HTR-8/SVneo (cell line): ENCODE results near the gene HTR3D.
"Not testable (repeated sequence)": the region's sequence is repeated elsewhere in the genome, so short reads cannot be mapped to it uniquely, and the experiment has no call there.

ENCODE experiments used
- DNase-seq: peaks from one replicate; pipeline ENCODE4 v3.0.0; 2011; ENCODE audit warnings: low spot score, mixed read lengths; ENCODE audit not compliant: insufficient read length
- FAIRE-seq: peaks from 2 replicates; lab custom pipeline; 2011; peaks lifted over from hg19 to GRCh38; lab: Jason Lieb, UNC

The HTR3D gene, protein sequence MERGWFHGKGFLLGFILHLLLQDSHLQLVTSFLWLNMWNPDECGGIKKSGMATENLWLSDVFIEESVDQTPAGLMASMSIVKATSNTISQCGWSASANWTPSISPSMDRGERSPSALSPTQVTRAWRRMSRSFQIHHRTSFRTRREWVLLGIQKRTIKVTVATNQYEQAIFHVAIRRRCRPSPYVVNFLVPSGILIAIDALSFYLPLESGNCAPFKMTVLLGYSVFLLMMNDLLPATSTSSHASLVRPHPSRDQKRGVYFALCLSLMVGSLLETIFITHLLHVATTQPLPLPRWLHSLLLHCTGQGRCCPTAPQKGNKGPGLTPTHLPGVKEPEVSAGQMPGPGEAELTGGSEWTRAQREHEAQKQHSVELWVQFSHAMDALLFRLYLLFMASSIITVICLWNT

DNA sequence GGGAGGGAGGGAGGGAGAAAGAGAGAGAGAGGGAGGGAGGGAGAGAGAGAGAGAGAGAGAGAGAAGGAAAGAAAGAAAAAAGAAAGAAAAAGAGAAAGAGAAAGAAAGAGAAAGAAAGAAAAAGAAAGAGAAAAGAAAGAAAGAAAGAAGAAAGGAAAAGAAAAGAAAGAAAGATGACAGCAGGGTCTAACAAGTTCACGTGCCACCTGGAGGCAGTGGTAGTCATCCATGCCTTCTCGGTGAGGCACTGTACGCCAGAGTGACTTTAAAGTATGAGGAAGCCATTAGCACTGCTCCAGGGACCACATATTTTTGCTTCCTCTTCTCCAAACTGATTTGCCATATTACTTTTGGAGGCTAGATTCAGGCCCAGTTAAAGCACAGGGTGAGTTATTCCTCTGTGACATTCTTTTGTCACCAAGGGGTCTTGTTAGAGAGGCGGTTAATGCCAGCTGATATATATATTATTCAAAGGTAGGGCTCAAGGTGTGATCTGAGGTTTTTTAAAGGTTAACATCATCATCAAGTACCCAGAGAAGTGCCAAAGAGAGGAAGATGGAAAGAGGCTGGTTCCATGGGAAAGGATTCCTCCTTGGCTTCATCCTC lies at the start of gene HTR3D:
Gene HTR3D, plus strand, starts transcription at position 556 of the 606 bp plus-strand sequence. Its CDS starts 0 bp downstream, at position 556.
- no peak for FAIRE-seq

GRCh38 chr3:183981990-183982644 lies 49.4 kb upstream of the HTR3D start:
- DNase-seq (no peak), FAIRE-seq (no peak)

More for the DNA sequence above, at the start of gene HTR3D:
- no peak for DNase-seq

GRCh38 chr3:183984127-183984740 lies 47.3 kb upstream of the HTR3D start:
- DNase-seq (no peak), FAIRE-seq (no peak)

- DNase-seq (no peak), FAIRE-seq (no peak)
These were observed 46.5 kb upstream of the HTR3D start for GRCh38 chr3:183984749-183985729.

DNA sequence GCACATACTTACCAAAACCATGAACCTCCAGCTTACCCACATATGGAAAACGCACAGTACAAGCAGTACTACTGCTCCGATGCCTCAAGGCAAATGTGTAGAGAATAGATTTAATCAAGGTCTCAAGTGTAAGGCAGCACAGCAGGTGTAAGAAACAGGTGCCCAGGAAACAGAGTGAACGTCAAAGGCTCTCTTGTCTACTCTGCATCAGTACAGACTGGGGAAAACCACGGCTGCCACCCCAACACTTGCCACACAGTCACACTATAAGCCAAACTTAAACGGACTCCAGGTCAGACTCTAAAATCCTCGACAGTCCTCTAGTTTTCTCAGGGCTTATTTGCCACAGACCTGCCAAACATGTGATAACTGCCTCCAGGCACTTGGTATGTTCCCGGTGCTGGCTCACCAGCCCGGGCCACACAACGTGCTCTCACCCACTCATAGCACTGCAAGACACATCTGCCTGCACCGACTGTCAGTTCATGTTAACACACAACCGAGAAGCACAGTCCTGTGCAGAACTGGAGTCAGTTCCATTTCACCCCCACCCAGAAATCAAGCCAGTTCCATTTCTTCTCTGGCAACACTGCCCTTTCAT lies 44.4 kb upstream of the HTR3D start:
- no peak for FAIRE-seq

DNA sequence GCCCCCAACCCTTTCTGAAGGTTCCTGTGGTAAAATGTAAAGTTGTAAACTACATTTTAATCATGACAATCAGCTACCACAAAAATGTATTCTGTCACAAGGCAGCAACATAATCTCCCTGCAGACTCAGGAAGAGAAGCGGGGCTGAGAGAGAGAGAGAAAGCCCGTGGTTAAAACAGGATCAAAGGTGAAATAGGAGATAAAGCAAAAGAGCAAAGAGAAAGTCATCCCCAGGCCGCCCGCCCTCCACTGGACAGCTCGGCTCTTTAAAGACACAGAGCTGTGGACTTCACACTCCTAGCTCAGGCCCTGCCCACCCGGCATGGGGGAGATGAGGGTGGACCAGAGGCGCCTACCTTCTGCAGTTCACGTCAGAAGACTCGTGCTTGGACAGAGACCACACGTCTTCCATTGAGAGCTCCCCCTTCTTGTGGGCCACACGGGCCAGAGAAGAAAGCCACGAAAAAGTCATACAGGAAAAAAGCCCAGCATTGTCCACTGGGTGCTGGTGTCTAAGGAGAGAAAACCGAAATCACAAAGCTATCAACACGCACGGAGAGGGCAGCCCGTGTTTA lies 43.2 kb upstream of the HTR3D start:
- FAIRE-seq: no peak
- peak; percentile 55 for DNase-seq

More for the DNA sequence above, 44.4 kb upstream of the HTR3D start:
- DNase-seq: no peak

GRCh38 chr3:183991403-183991802 lies 40.1 kb upstream of the HTR3D start:
- DNase-seq (no peak), FAIRE-seq (no peak)

GRCh38 chr3:184001761-184002160 lies 29.8 kb upstream of the HTR3D start:
- FAIRE-seq: no peak
- no peak for DNase-seq

GRCh38 chr3:184002469-184002868 lies 29.1 kb upstream of the HTR3D start:
- DNase-seq (no peak), FAIRE-seq (no peak)

DNA sequence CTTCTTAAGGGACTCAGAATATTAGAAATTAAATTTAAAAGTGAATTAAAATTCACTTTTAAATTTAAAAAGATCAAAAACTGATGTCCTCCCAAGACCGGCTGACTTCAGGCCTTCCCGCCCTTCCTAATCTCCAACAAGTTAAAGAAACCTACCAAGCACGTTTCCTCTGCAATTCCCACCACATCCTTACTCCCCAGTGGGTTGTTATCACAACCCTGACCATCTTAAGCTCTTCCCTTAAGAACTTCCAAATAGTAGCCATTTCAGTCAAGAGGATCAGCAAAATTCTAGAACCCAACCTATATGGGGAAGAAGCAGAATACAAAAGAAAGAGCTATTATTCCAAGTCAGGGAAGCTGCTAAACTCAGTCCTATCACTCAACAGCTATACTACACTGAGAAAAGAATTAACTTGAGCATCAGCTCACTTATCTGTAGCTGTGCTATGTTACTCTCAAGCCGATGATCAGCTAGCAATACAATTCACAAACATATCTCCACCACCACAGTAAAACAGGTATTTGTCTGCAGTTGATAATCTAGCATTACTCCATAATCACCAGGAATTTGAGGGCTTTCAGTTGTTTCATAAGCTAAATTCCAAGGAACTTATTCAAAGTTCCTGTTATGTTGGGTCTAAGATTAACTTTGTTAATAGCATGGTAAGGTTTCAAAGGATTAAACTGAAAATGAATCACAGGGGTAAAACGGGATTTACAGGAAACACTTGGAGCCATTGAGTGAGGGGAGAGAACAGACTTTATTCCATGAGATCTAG lies 28.2 kb upstream of the HTR3D start:
- DNase-seq (no peak), FAIRE-seq (no peak)

- DNase-seq: no peak
- no peak for FAIRE-seq
These were observed 27.1 kb upstream of the HTR3D start for GRCh38 chr3:184004476-184004875.

- FAIRE-seq (no peak), DNase-seq (no peak)
These were observed 25.5 kb upstream of the HTR3D start for GRCh38 chr3:184005941-184006507.

GRCh38 chr3:184007143-184007813 lies 24.3 kb upstream of the HTR3D start:
- DNase-seq, FAIRE-seq: not testable (repeated sequence)

- no peak for FAIRE-seq
These were observed 23.4 kb upstream of the HTR3D start for GRCh38 chr3:184008161-184008560.

GRCh38 chr3:184011230-184011876 lies 20.2 kb upstream of the HTR3D start:
- no peak for FAIRE-seq

More at GRCh38 chr3:184008161-184008560, 23.4 kb upstream of the HTR3D start:
- no peak for DNase-seq

More at GRCh38 chr3:184011230-184011876, 20.2 kb upstream of the HTR3D start:
- no peak for DNase-seq
